HEK293 (cell line): ENCODE results near the gene RANBP1.

Experiments
- CTCF ChIA-PET: fragments of 350-600 bp; formaldehyde crosslinking; extraction: SDS; loops from one replicate; lab custom pipeline; 2021; ENCODE audit warnings: antibody characterized with exemption; lab: Yijun Ruan, JAX
- POLR2A ChIA-PET: fragments of 300-600 bp; formaldehyde crosslinking; extraction: SDS; loops from one replicate; lab custom pipeline; 2020; ENCODE audit warnings: antibody characterized with exemption, inconsistent platforms; lab: Yijun Ruan, JAX
- H3K27ac ChIP-seq: fragments of 200-500 bp; sonication (Bioruptor generic); 2 replicates; pipeline ENCODE4 v1.5.1; 2014; ENCODE audit warnings: low read depth, low read length, control low read depth, inconsistent platforms; ENCODE audit errors: extremely low read depth
- H3K36me3 ChIP-seq, 2 experiments: fragments of 200-500 bp in 1 of 2; sonication (Bioruptor generic) in 1 of 2; 1 replicate in 1 of 2; 2 replicates in 1 of 2; pipeline ENCODE4 v1.5.1; 2014 to 2017; ENCODE audit warnings: inconsistent platforms in 2 of 2, low read length in 2 of 2; ENCODE audit not compliant: control insufficient read depth in 2 of 2, insufficient read depth in 1 of 2
- H3K4me1 ChIP-seq: fragments of 200-500 bp; sonication (Bioruptor generic); 2 replicates; pipeline ENCODE4 v1.5.1; 2014; ENCODE audit warnings: mild to moderate bottlenecking, low read length, inconsistent platforms; ENCODE audit not compliant: control insufficient read depth, insufficient read depth
- H3K4me3 ChIP-seq: 2 replicates; pipeline ENCODE4 v1.5.1; 2011; ENCODE audit warnings: low read depth, mild to moderate bottlenecking, control low read depth, low read length, moderate library complexity
- H3K9me3 ChIP-seq: fragments of 200-500 bp; sonication (Bioruptor generic); 2 replicates; pipeline ENCODE4 v1.5.1; 2014; ENCODE audit warnings: low read depth, low read length, inconsistent platforms; ENCODE audit not compliant: control insufficient read depth, insufficient read depth
- AEBP2 ChIP-seq: fragments of 450-650 bp; formaldehyde crosslinking; IDR thresholded peaks from 2 replicates; pipeline ENCODE4 v1.5.1; 2016; ENCODE audit warnings: missing biosample characterization, missing genetic modification characterization, borderline replicate concordance
- IKZF3 ChIP-seq: fragments of 450-650 bp; IDR thresholded peaks from 2 replicates; pipeline ENCODE4 v1.5.0; 2018; ENCODE audit warnings: missing biosample characterization, mild to moderate bottlenecking, missing genetic modification characterization, moderate library complexity
- PATZ1 ChIP-seq: fragments of 450-650 bp; formaldehyde crosslinking; IDR thresholded peaks from 2 replicates; pipeline ENCODE4 v1.5.1; 2016; ENCODE audit warnings: missing biosample characterization, missing genetic modification characterization
- PBX3 ChIP-seq: sonication (generic); formaldehyde crosslinking; IDR thresholded peaks from 2 replicates; pipeline ENCODE4 v1.8.1; 2022; ENCODE audit warnings: mild to moderate bottlenecking, moderate library complexity, missing genetic modification reagents
- TCF7L2 ChIP-seq: IDR thresholded peaks from 2 replicates; pipeline ENCODE4 v1.6.1; 2011; ENCODE audit warnings: low read depth, mild to moderate bottlenecking, inconsistent platforms, low read length, moderate library complexity, borderline replicate concordance
- ZBTB20 ChIP-seq: fragments of 450-650 bp; formaldehyde crosslinking; IDR thresholded peaks from 2 replicates; pipeline ENCODE4 v1.5.1; 2016; ENCODE audit warnings: missing biosample characterization, missing genetic modification characterization
- ZFP37 ChIP-seq: fragments of 450-650 bp; formaldehyde crosslinking; IDR thresholded peaks from 2 replicates; pipeline ENCODE4 v1.5.1; 2016; ENCODE audit warnings: missing biosample characterization, missing genetic modification characterization
- ZNF221 ChIP-seq: fragments of 450-650 bp; formaldehyde crosslinking; IDR thresholded peaks from 2 replicates; pipeline ENCODE4 v1.5.1; 2017; ENCODE audit warnings: missing biosample characterization, missing genetic modification characterization, borderline replicate concordance
- ZNF274 ChIP-seq, 2 experiments: fragments of 200-500 bp in 1 of 2; fragments of 450-650 bp in 1 of 2; sonication (Bioruptor generic) in 1 of 2; formaldehyde crosslinking in 1 of 2; IDR thresholded peaks; 2 replicates each; pipeline versions ENCODE4 v1.5.1 to v1.6.1; 2014 to 2016; ENCODE audit warnings: borderline replicate concordance in 1 of 2, inconsistent platforms in 1 of 2, low read length in 1 of 2, missing biosample characterization in 1 of 2, missing genetic modification characterization in 1 of 2
- ZNF311 ChIP-seq: fragments of 450-650 bp; formaldehyde crosslinking; IDR thresholded peaks from 2 replicates; pipeline ENCODE4 v1.5.1; 2017; ENCODE audit warnings: missing biosample characterization, missing genetic modification characterization, borderline replicate concordance
- ZNF354C ChIP-seq: fragments of 450-650 bp; formaldehyde crosslinking; IDR thresholded peaks from 2 replicates; pipeline ENCODE4 v1.5.1; 2016; ENCODE audit warnings: missing biosample characterization, missing genetic modification characterization, low read depth, borderline replicate concordance
- ZNF544 ChIP-seq: fragments of 450-650 bp; formaldehyde crosslinking; IDR thresholded peaks from 2 replicates; pipeline ENCODE4 v1.5.0; 2017; ENCODE audit warnings: missing biosample characterization, missing genetic modification characterization
- ZNF701 ChIP-seq: fragments of 450-650 bp; formaldehyde crosslinking; IDR thresholded peaks from 2 replicates; pipeline ENCODE4 v1.5.1; 2016; ENCODE audit warnings: missing biosample characterization, missing genetic modification characterization

RANBP1 gene

GRCh38 chr22:20089226-20089976 is 26.5 kb upstream of the RANBP1 start:
- Histone ChIP-seq H3K9me3 (no peaks in the 10 kb centered on the region), H3K27ac (no peak overlapping the region), H3K4me3 (no peak overlapping the region), H3K36me3 (peaks cover 48 to 99% of the 10 kb centered on the region in 2 experiments), H3K4me1 (no peaks in the 10 kb centered on the region)
- CTCF ChIA-PET = no interaction called here
- no peak for TF ChIP-seq ZNF221 (tag by site-specific recombination)
- POLR2A ChIA-PET = no interaction called here

GRCh38 chr22:20089977-20090729 is 25.8 kb upstream of the RANBP1 start:
- Histone ChIP-seq H3K9me3 (no peaks in the 10 kb centered on the region), H3K4me3 (no peak overlapping the region), H3K36me3 (peaks cover 51 to 100% of the 10 kb centered on the region in 2 experiments)
- CTCF ChIA-PET = no interaction called here
- POLR2A ChIA-PET = no interaction called here
- no peak for TF ChIP-seq TCF7L2
- no peak for TF ChIP-seq PBX3
- no peak for TF ChIP-seq ZNF354C (tag by site-specific recombination)
- no peak for TF ChIP-seq ZNF544
- no peak for TF ChIP-seq ZNF274 (IDR thresholded peaks at IDR 0.05; ENCODE audit: low read length)
- TF ChIP-seq ZNF274 (tag by site-specific recombination; IDR thresholded peaks at IDR 0.05; ENCODE audit: borderline replicate concordance) = no peak
- no peak for TF ChIP-seq ZNF701
- TF ChIP-seq AEBP2 (tag by site-specific recombination) = no peak
- TF ChIP-seq IKZF3 (tag by site-specific recombination) = no peak
- no peak for TF ChIP-seq ZBTB20 (tag by site-specific recombination)
- TF ChIP-seq PATZ1 = no peak
- TF ChIP-seq, all 188 proteins: peak for 0
- H3K27ac ChIP-seq = no peak overlapping the region
- H3K4me1 ChIP-seq = no peaks in the 10 kb centered on the region

GRCh38 chr22:20090730-20091240 is 25.1 kb upstream of the RANBP1 start:
- POLR2A ChIA-PET = no interaction called here
- CTCF ChIA-PET = no interaction called here
- Histone ChIP-seq H3K9me3 (no peaks in the 10 kb centered on the region), H3K36me3 (peaks cover 57 to 100% of the 10 kb centered on the region in 2 experiments), H3K27ac (no peak overlapping the region), H3K4me1 (no peaks in the 10 kb centered on the region), H3K4me3 (no peak overlapping the region)
- TF ChIP-seq ZNF311 (tag by site-specific recombination) (no peak), ZFP37 (tag by site-specific recombination) (no peak)
